GM23248 (cell line): ENCODE data around the gene GALNT7.
"Not testable (repeated sequence)": the region's sequence is repeated elsewhere in the genome, so short reads cannot be mapped to it uniquely, and the experiment has no call there.

Experiments used
- EZH2 ChIP-seq: fragments of 200-600 bp; sonication (generic); IDR thresholded peaks from 2 replicates; pipeline ENCODE4 v1.6.1; 2018; ENCODE audit warnings: antibody characterized with exemption, mild to moderate bottlenecking; ENCODE audit not compliant: insufficient read depth, poor library complexity, severe bottlenecking
- EZH2phosphoT487 ChIP-seq: fragments of 200-600 bp; sonication (generic); IDR thresholded peaks from 2 replicates; pipeline ENCODE4 v1.6.1; 2018; ENCODE audit warnings: antibody characterized with exemption, moderate library complexity, mild to moderate bottlenecking, low read depth; ENCODE audit not compliant: insufficient read depth

DNA sequence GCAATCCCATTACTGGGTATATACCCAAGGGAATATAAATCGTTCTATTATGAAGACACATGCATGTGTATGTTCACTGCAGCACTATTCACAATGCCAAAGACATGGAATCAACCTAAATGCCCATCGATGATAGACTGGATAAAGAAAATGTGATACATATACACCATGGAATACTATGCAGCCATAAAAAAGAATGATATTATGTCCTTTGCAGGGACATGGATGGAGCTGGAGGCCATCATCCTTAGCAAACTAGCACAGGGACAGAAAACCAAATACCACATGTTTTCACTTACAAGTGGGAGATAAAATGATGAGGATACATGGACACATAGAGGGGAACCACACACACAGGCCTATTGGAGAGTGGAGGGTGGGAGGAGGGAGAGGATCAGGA, 49.8 kb upstream of the GALNT7 start:
- TF ChIP-seq EZH2, EZH2phosphoT487: not testable (repeated sequence)
